NOMO-1 treated with DMSO at 0.1 percent for 48 hours (cell line): ENCODE results near the gene M6PR.
"Not testable (repeated sequence)": the region's sequence is repeated elsewhere in the genome, so short reads cannot be mapped to it uniquely, and the experiment has no call there.

Experiments
- DNase-seq: peaks from one replicate; lab custom pipeline; 2025; ENCODE audit not compliant: unreplicated experiment; lab: John Stamatoyannopoulos, UW

M6PR gene

DNA sequence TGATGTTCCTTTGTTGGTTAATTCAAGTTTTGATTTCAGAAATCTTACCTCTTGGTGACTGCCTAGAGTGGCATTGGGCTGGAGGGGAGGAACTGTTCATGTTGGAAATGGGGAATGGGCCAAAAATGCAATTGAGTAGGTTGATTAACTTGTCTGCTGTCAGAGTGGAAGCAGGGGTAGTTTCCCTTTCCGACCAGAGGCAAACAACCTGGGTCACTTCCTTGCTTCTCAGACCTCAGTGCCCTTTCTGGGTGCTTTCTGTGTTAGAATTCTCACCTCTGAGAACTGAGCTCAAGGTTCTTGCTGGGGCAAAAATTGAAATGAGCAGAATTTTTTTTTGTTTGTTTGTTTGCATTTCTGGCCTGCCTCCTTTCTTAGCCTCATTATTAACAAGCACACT is 2.3 kb upstream of the M6PR start:
- peak; percentile 0 for DNase-seq

GRCh38 chr12:8950702-8951478 is 1.4 kb upstream of the M6PR start:
- peak; percentile 43 for DNase-seq

DNA sequence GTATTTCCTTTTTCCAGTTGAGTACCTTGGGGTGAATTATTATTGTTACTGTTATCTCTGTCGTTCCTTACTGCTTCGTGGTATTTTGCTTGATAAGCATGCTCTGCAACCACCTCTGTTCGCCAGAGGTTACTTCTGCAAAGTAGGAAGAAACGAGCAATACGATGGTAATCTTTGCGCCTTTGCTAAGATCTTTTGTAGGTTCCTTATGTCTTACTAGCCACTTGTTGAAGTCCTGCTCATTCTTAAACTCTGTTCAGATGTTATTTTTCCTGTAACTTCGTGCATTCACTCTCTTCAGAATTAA is 729 bp upstream of the M6PR start:
- peak; percentile 83 for DNase-seq

- peak; percentile 72 for DNase-seq
Observed at GRCh38 chr12:8948701-8949341, 624 bp downstream of the M6PR start.

- DNase-seq, result peak; percentile 2
Observed at GRCh38 chr12:8947737-8948136, 1.7 kb downstream of the M6PR start.

GRCh38 chr12:8946733-8947132 is 2.7 kb downstream of the M6PR start:
- DNase-seq, result no peak

- DNase-seq, result no peak
Observed at GRCh38 chr12:8943565-8944186, 5.8 kb downstream of the M6PR start.

- DNase-seq, result no peak
Observed at GRCh38 chr12:8941691-8942478, 7.6 kb downstream of the M6PR start.

DNA sequence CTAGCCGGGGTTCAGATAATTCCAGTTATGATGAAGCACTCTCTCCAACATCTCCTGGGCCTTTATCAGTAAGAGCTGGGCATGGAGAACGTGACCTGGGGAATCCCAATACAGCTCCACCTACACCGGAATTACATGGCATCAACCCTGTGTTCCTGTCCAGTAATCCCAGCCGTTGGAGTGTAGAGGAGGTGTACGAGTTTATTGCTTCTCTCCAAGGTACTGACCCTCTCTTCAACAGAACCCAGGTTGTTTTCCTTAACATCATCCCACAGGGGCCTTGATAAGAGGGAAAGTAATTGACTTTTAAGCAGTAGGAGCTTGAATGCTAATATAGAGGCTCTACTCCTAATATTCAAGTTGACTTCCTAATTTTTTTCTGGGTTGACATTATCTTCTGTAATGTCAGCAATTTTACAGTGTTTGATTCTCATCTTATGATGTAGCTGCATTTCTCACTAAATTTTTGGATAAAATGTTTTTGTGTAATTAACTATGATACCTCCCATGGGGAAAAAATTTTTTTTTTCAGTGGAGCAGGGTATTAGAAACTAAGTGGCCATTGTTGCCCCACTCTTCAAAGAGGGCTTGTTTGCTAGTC is 11.5 kb downstream of the M6PR start:
- not testable (repeated sequence) for DNase-seq

DNA sequence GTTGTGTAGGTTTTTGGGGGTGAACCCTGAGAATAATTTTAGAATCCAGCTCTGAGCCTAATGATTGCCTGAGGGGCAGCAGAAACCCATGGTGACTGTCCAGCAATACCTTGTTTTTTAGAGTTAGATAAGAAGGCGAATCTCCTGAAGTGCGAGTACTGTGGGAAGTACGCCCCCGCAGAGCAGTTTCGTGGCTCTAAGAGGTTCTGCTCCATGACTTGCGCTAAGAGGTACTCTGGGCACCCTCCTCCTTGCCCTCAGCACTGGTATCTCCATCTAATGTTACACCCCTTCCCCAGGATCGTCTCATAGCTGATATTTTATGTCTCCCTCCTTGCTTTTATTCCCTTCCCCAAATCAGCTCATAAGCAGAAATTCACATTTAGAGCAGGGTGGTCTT is 12.7 kb downstream of the M6PR start:
- DNase-seq, result no peak

GRCh38 chr12:8934080-8934479 is 15.4 kb downstream of the M6PR start:
- not testable (repeated sequence) for DNase-seq

GRCh38 chr12:8932464-8932863 is 17.0 kb downstream of the M6PR start:
- DNase-seq, result not testable (repeated sequence)

DNA sequence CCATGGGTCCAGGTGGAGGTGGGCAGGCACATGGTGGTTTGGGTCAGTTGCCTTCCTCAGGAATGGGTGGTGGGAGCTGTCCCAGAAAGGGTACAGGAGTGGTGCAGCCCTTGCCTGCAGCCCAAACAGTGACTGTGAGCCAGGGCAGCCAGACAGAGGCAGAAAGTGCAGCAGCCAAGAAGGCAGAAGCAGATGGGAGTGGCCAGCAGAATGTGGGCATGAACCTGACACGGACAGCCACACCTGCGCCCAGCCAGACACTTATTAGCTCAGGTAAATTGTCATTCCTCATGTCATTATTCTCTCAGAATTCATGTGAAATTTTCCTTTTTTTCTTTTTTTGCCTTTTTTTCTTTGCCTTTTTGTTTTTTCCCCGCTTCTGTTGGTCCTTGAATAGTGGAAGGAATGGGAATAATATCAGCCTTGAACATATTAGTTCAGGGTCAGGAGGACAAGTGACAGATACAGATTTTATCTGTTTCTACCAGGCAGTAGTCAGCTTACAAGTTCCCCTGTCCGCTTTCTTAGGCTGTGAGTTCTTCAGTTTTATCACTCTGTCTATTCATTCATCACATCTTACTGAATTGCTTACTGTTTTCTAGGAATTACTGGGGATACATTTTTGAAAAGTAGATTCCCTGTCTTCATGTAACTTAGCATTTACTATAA is 18.7 kb downstream of the M6PR start:
- not testable (repeated sequence) for DNase-seq

DNA sequence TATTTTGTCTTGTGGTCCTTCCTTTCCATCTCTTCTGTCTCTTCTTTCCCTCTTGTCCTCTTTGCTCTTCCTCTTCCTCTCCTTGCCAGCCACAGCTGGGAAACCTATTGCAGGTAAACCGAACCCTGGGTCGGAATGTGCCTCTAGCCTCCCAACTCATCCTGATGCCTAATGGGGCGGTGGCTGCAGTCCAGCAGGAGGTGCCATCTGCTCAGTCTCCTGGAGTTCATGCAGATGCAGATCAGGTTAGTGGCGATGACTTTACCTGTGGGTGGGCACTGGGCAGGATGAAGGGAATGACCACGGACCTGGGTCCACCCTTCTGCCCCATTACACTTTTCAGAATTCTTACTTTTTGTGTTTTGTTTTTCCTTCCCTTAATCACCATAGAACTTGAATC is 26.9 kb downstream of the M6PR start:
- DNase-seq, result no peak

DNA sequence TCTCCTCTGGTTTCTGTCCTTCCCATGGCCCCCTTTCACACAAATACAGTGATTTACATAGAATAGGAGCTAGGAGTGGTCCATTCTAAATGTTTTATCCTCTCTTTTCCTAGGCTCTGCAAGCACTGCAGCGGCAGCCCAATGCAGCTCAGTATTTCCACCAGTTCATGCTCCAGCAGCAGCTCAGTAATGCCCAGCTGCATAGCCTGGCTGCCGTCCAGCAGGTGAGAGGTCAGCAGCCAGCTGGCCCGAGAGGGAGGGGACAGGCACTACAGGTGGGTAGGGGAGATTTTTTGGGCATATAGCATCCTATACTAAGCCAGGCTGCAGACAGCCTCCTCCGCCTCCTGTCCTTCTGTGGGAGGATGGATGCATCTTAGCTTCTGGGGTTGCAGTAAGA is 29.8 kb downstream of the M6PR start:
- DNase-seq, result not testable (repeated sequence)

- no peak for DNase-seq
Observed at GRCh38 chr12:8917751-8918150, 31.7 kb downstream of the M6PR start.

DNA sequence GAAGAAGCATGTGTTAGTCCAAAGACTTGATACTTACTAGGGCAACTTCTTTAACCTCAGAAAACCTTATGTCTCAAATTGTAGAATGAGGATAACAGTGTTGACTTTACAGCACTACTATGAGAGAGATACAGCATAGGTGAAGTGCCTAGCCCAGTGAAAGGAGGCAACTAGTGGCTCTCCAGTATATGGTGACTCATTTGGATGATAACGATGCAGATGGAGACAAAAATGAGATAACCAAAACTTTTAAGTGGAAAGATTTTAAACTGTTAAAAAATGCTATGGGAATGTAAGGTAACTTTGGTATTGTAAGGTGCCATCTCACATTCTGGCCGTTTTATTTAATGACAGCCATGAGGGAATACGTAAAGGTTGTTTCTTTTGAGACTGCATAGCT is 32.4 kb downstream of the M6PR start:
- DNase-seq, result no peak

GRCh38 chr12:8916154-8916553 is 33.3 kb downstream of the M6PR start:
- DNase-seq, result no peak

DNA sequence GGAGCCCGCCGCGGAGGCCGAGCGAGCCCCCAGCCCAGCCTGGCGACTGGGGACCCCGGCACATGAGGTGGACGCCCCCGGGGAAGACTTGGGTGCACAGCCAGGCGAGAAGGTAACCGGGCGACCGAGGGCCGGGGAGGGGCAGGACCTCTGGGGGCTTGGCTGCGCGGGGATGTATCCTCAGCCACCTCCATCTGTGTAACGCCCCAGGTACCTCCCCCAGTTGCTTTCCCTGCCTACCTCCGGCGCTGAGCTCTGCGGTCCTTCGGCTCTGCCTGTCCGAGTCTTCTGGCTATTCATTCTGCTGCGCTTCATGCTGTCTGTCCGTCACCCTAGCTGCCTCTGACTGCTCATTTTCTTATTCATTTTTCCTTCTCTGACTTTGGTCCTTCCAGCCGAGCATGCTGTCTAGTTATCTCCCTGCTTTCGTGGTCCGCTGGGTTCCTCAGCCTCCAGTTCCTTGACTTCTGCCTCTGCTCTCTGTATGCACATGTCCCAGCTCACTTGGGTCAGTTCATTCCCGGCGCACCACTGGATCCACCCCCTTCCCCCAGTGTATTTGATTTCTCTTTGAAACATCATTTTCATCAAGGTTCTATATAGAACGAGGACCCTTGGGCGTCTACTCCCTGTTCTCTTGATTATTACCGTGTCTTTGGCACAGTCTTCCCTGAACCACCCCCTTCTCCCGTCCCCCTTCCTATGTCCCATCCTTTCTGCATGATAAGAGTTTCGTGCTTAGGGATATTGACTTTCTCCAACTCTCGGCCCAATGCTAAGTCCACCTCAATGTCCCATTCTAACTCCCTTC is 34.5 kb downstream of the M6PR start:
- peak; percentile 10 for DNase-seq
